B cell (primary cell): Measurements from ENCODE around the gene AK8. TPM values are rescaled to one million over a fixed set of nuclear protein-coding genes. Genes with fewer than 3 reads are reported as not detected.

Experiments used
- ATAC-seq: fragments of 200-7000 bp; cut with Tn5 transposase; one replicate; pipeline ENCODE4 v1.10.0; 2021; ENCODE audit warnings: low read depth, mild to moderate bottlenecking, moderate number of reproducible peaks, moderate library complexity
- CTCF ChIA-PET: fragments of 350-600 bp; sonication (Branson Sonifier 250); formaldehyde crosslinking; loops from one replicate; lab custom pipeline; 2021; ENCODE audit warnings: antibody characterized with exemption, inconsistent platforms; lab: Charles Lee
- POLR2A ChIA-PET: fragments of 350-600 bp; sonication (Branson Sonifier 250); formaldehyde crosslinking; loops from one replicate; lab custom pipeline; 2021; ENCODE audit warnings: antibody characterized with exemption; lab: Charles Lee
- DNase-seq: peaks from one replicate; pipeline ENCODE4 v3.0.0; 2013
- H2AFZ ChIP-seq: 2 replicates; pipeline ENCODE4 v1.6.1; 2012; ENCODE audit warnings: mild to moderate bottlenecking, low read depth, low read length; ENCODE audit not compliant: insufficient read depth, poor library complexity, severe bottlenecking
- H3K27ac ChIP-seq, 2 donors: 1 replicate in 1 of 2; 2 replicates in 1 of 2; pipeline ENCODE4 v1.5.1; 2012 to 2013; ENCODE audit warnings: low read length in 2 of 2, mild to moderate bottlenecking in 2 of 2, moderate library complexity in 1 of 2
- H3K27me3 ChIP-seq, 4 experiments: fragments of 200-600 bp in 1 of 4; sonication (generic) in 1 of 4; replicated peaks in 1 of 4; 1 replicate in 2 of 4; 2 replicates in 2 of 4; pipeline versions ENCODE4 v1.6.1 to v1.7.0; 2013 to 2016; ENCODE audit warnings: low read length in 3 of 4, mild to moderate bottlenecking in 2 of 4, mixed read lengths in 1 of 4, moderate library complexity in 1 of 4; ENCODE audit not compliant: insufficient read depth in 4 of 4, control insufficient read depth in 3 of 4; ENCODE audit errors: control extremely low read depth in 1 of 4
- H3K36me3 ChIP-seq, 2 experiments: replicated peaks in 1 of 2; 1 replicate in 1 of 2; 2 replicates in 1 of 2; pipeline versions ENCODE4 v1.6.1 to v1.7.1; 2013; ENCODE audit warnings: low read length in 1 of 2; ENCODE audit not compliant: insufficient read depth in 2 of 2, control insufficient read depth in 1 of 2; ENCODE audit errors: control extremely low read depth in 1 of 2, extremely low read depth in 1 of 2
- H3K4me1 ChIP-seq, 2 donors: fragments of 200-600 bp in 1 of 2; sonication (generic) in 1 of 2; 1 replicate in 1 of 2; 2 replicates in 1 of 2; pipeline versions ENCODE4 v1.5.1 to v1.6.1; 2013 to 2017; ENCODE audit warnings: low read length in 2 of 2; ENCODE audit not compliant: control insufficient read depth in 2 of 2, insufficient read depth in 2 of 2
- H3K4me2 ChIP-seq: replicated peaks from 2 replicates; pipeline ENCODE3; 2012; ENCODE audit warnings: mild to moderate bottlenecking, low read depth, low read length; ENCODE audit not compliant: poor library complexity, severe bottlenecking
- H3K4me3 ChIP-seq, 5 experiments: fragments of 200-600 bp in 1 of 5; sonication (generic) in 1 of 5; 1 replicate in 3 of 5; 2 replicates in 2 of 5; pipeline versions ENCODE4 v1.5.1 to v1.7.0; 2011 to 2016; ENCODE audit warnings: low read length in 4 of 5, mild to moderate bottlenecking in 4 of 5, low read depth in 2 of 5, control low read depth in 1 of 5, moderate library complexity in 1 of 5; ENCODE audit not compliant: insufficient read depth in 1 of 5; ENCODE audit errors: control extremely low read depth in 1 of 5, extremely low read depth in 1 of 5
- H3K79me2 ChIP-seq: fragments of 200-600 bp; sonication (generic); one replicate; pipeline ENCODE4 v1.6.0; 2016; ENCODE audit warnings: low read length; ENCODE audit not compliant: control insufficient read depth, insufficient read depth
- H3K9ac ChIP-seq: fragments of 200-600 bp; sonication (generic); 2 replicates; pipeline ENCODE4 v1.6.1; 2017; ENCODE audit warnings: mild to moderate bottlenecking, low read length, moderate library complexity
- H3K9me3 ChIP-seq, 3 donors: one replicate each; pipeline versions ENCODE4 v1.6.1 to v1.7.1; 2013; ENCODE audit warnings: low read length in 2 of 3; ENCODE audit not compliant: control insufficient read depth in 2 of 3, insufficient read depth in 1 of 3; ENCODE audit errors: control extremely low read depth in 1 of 3
- H4K20me1 ChIP-seq: 2 replicates; pipeline ENCODE4 v1.6.0; 2012; ENCODE audit warnings: mild to moderate bottlenecking, low read length; ENCODE audit not compliant: insufficient read depth, control insufficient read depth, poor library complexity, severe bottlenecking
- H3K27ac Mint-ChIP-seq: one replicate; pipeline ENCODE4 v1.8.0; 2021; ENCODE audit warnings: mixed read lengths
- H3K27me3 Mint-ChIP-seq: one replicate; pipeline ENCODE4 v1.8.0; 2021; ENCODE audit warnings: mixed read lengths
- H3K4me1 Mint-ChIP-seq: one replicate; pipeline ENCODE4 v1.8.0; 2021; ENCODE audit warnings: mixed read lengths
- H3K4me3 Mint-ChIP-seq: one replicate; pipeline ENCODE4 v1.8.0; 2021; ENCODE audit warnings: mixed read lengths
- H3K9me3 Mint-ChIP-seq: one replicate; pipeline ENCODE4 v1.8.0; 2022; ENCODE audit warnings: mixed read lengths; ENCODE audit not compliant: insufficient read depth
- CTCF ChIP-seq: fragments of 200-600 bp; IDR thresholded peaks from one replicate; pipeline ENCODE4 v1.8.0; 2022; ENCODE audit warnings: antibody characterized with exemption, mild to moderate bottlenecking
- EZH2 ChIP-seq: IDR thresholded peaks from 2 replicates; pipeline ENCODE4 v1.6.1; 2012; ENCODE audit warnings: borderline replicate concordance, low read depth, mild to moderate bottlenecking, moderate library complexity, low read length; ENCODE audit not compliant: insufficient read depth, poor library complexity, severe bottlenecking
- WGBS: methylation state at CpG from one replicate; pipeline ENCODE4 v1.1.5; 2013; ENCODE audit warnings: missing lambda C conversion rate; ENCODE audit not compliant: insufficient coverage; 5-methylcytosine and 5-hydroxymethylcytosine counted together
- intact Hi-C: fragments of 100-400 bp; cut with micrococcal nuclease; formaldehyde crosslinking; loops from one replicate; pipeline ENCODE4 v1.10.0; 2022
- polyA plus RNA-seq: library from polyadenylated mRNA; depleted of rRNA; stranded (reverse); fragments of >200 nt; gene quantifications from 2 replicates; pipeline ENCODE4 v1.2.3, GENCODE V29; 2012
- total RNA-seq, 2 donors: library from RNA; stranded (reverse); fragments of 120-200 nt in 1 of 2; gene quantifications; 1 replicate in 1 of 2; 2 replicates in 1 of 2; pipeline versions ENCODE4 v1.2.3 to v1.2.4, GENCODE V29; 2013 to 2022

AK8 gene
- total and polyA plus RNA-seq, 2 donors (not counting 1 experiment from before 2014, with no cell fraction given), result 1.9 to 8.6 TPM

- Histone ChIP-seq H3K4me3 (no peak overlapping the region), H3K27ac (no peak overlapping the region), H3K36me3 (no peaks in the 10 kb centered on the region), H3K4me2 (no peak overlapping the region), H3K9ac (no peak overlapping the region), H2AFZ (no peak overlapping the region), H3K9me3 (no peaks in the 10 kb centered on the region), H4K20me1 (no peaks in the 10 kb centered on the region), H3K79me2 (no peaks in the 10 kb centered on the region), H3K27me3 (peaks cover 0 to 34% (median 14%) of the 10 kb centered on the region in 4 experiments), H3K4me1 (no peaks in the 10 kb centered on the region)
- TF ChIP-seq EZH2 (no peak), CTCF (no peak)
- ChIA-PET CTCF (no interaction called here), POLR2A (no interaction called here)
- intact Hi-C loops, result no loop called here
- H3K27ac Mint-ChIP-seq, result no peak overlapping the region
- DNase-seq (no peak), ATAC-seq (no peak)
- peaks cover 4% of the 10 kb centered on the region for H3K4me1 Mint-ChIP-seq
- no peaks in the 10 kb centered on the region for H3K9me3 Mint-ChIP-seq
- 77% methylated on average over 9 of the region's 13 CpGs for WGBS
- peaks cover 40% of the 10 kb centered on the region for H3K27me3 Mint-ChIP-seq
- H3K4me3 Mint-ChIP-seq, result no peak overlapping the region
These were observed 134.1 kb downstream of the AK8 start for GRCh38 chr9:132743931-132744479.

- DNase-seq, result no peak
- no peaks in the 10 kb centered on the region for H3K9me3 ChIP-seq
- POLR2A ChIA-PET, result no interaction called here
- no peak overlapping the region for H3K27ac ChIP-seq
- no peak for TF ChIP-seq CTCF
- no peak for TF ChIP-seq EZH2
- H3K4me1 ChIP-seq, result no peaks in the 10 kb centered on the region
- no peak overlapping the region for H3K4me3 ChIP-seq
- Mint-ChIP-seq H3K4me1 (peaks cover 4% of the 10 kb centered on the region), H3K9me3 (no peaks in the 10 kb centered on the region), H3K27me3 (peaks cover 40% of the 10 kb centered on the region), H3K4me3 (no peak overlapping the region), H3K27ac (no peak overlapping the region)
- WGBS, result 79% methylated on average over 17 of the region's 17 CpGs
- H4K20me1 ChIP-seq, result no peaks in the 10 kb centered on the region
- CTCF ChIA-PET, result no interaction called here
- no peaks in the 10 kb centered on the region for H3K36me3 ChIP-seq
- no peak overlapping the region for H3K9ac ChIP-seq
- peaks cover 0 to 34% (median 14%) of the 10 kb centered on the region in 4 experiments for H3K27me3 ChIP-seq
- no peaks in the 10 kb centered on the region for H3K79me2 ChIP-seq
- ATAC-seq, result no peak
- H2AFZ ChIP-seq, result no peak overlapping the region
- intact Hi-C loops, result no loop called here
- no peak overlapping the region for H3K4me2 ChIP-seq
These were observed 135.2 kb downstream of the AK8 start for GRCh38 chr9:132742821-132743311.
